Activated T-helper 2 cell treated with anti-CD3 and anti-CD28 coated beads, Interferon-gamma antibody, Interleukin-2, Interleukin-4, amounts not matched to agents 10 μg/mL and 5 μg/mL and 100 μg/mL, durations not matched to agents 14 hours and 24 hours and 36 hours (primary cell): ENCODE results near the gene SLC2A4. TPM values are rescaled to one million over a fixed set of nuclear protein-coding genes. Genes with fewer than 3 reads are reported as not detected.

Experiments
- total RNA-seq: library from RNA; stranded (reverse); gene quantifications from 2 replicates; pipeline ENCODE4 v1.2.3, GENCODE V29; 2022

SLC2A4 gene
- total RNA-seq, 1 donor from 2014 or later, result 0.25 TPM

Other genes with a start within 250 kb of the SLC2A4 start
- 15.8 and 17.4 TPM in 2 replicates for gene SLC16A13, start 245.7 kb upstream of the SLC2A4 start, total RNA-seq
- 0.37 and 0.46 TPM in 2 replicates for gene SLC16A11, start 237.6 kb upstream of the SLC2A4 start, total RNA-seq
- not detected in 2 replicates for gene CLEC10A, start 201.5 kb upstream of the SLC2A4 start, total RNA-seq
- not detected in 2 replicates for gene ASGR2, start 166.9 kb upstream of the SLC2A4 start, total RNA-seq
- gene ASGR1, start 102.3 kb upstream of the SLC2A4 start, total RNA-seq, result 1.7 and 1.8 TPM in 2 replicates
- gene DLG4, start 61.9 kb upstream of the SLC2A4 start, total RNA-seq, result 10.5 and 10.6 TPM in 2 replicates
- gene ACADVL, start 61.8 kb upstream of the SLC2A4 start, total RNA-seq, result 492 and 503 TPM in 2 replicates
- gene DVL2, start 47.2 kb upstream of the SLC2A4 start, total RNA-seq, result 69.7 and 73.1 TPM in 2 replicates
- gene PHF23, start 42.3 kb upstream of the SLC2A4 start, total RNA-seq, result 43.4 and 47.8 TPM in 2 replicates
- gene GABARAP, start 39.3 kb upstream of the SLC2A4 start, total RNA-seq, result 145 and 147 TPM in 2 replicates
- gene CTDNEP1, start 30.0 kb upstream of the SLC2A4 start, total RNA-seq, result 170 and 181 TPM in 2 replicates
- 64.8 and 65.3 TPM in 2 replicates for gene ELP5, start 29.5 kb upstream of the SLC2A4 start, total RNA-seq
- gene CLDN7, start 19.2 kb upstream of the SLC2A4 start, total RNA-seq, result 0.21 and 0.41 TPM in 2 replicates
- gene YBX2, start 12.9 kb downstream of the SLC2A4 start, total RNA-seq, result 0.43 and 0.51 TPM in 2 replicates
- gene EIF5A, start 25.9 kb downstream of the SLC2A4 start, total RNA-seq, result 1,189 and 1,199 TPM in 2 replicates
- 57.6 and 64.9 TPM in 2 replicates for gene GPS2, start 33.6 kb downstream of the SLC2A4 start, total RNA-seq
- gene NEURL4, start 47.6 kb downstream of the SLC2A4 start, total RNA-seq, result 45.7 and 47.7 TPM in 2 replicates
- gene ACAP1, start 54.8 kb downstream of the SLC2A4 start, total RNA-seq, result 361 and 382 TPM in 2 replicates
- 8.0 and 8.5 TPM in 2 replicates for gene KCTD11, start 70.4 kb downstream of the SLC2A4 start, total RNA-seq
- 0.25 TPM in 1 of 2 replicates, not detected in the other for gene TMEM95, start 73.4 kb downstream of the SLC2A4 start, total RNA-seq
- 4.0 and 5.2 TPM in 2 replicates for gene TNK1, start 99.4 kb downstream of the SLC2A4 start, total RNA-seq
- 75.4 and 76.2 TPM in 2 replicates for gene PLSCR3, start 112.8 kb downstream of the SLC2A4 start, total RNA-seq
- 67.3 and 67.7 TPM in 2 replicates for gene TMEM256, start 122.4 kb downstream of the SLC2A4 start, total RNA-seq
- gene NLGN2, start 126.1 kb downstream of the SLC2A4 start, total RNA-seq, result 3.9 and 4.2 TPM in 2 replicates
- gene SPEM1, start 138.6 kb downstream of the SLC2A4 start, total RNA-seq, result not detected in 2 replicates
- gene SPEM2, start 143.9 kb downstream of the SLC2A4 start, total RNA-seq, result not detected in 2 replicates
- gene SPEM3, start 147.1 kb downstream of the SLC2A4 start, total RNA-seq, result not detected in 2 replicates
- 13.4 and 14.8 TPM in 2 replicates for gene TMEM102, start 153.7 kb downstream of the SLC2A4 start, total RNA-seq
- 4.8 and 6.1 TPM in 2 replicates for gene FGF11, start 157.8 kb downstream of the SLC2A4 start, total RNA-seq
- gene CHRNB1, start 163.3 kb downstream of the SLC2A4 start, total RNA-seq, result 6.6 and 6.9 TPM in 2 replicates
- gene ZBTB4, start 197.9 kb downstream of the SLC2A4 start, total RNA-seq, result 20.2 and 20.3 TPM in 2 replicates
- gene SLC35G6, start 199.7 kb downstream of the SLC2A4 start, total RNA-seq, result not detected in 2 replicates
- 247 and 261 TPM in 2 replicates for gene POLR2A, start 202.6 kb downstream of the SLC2A4 start, total RNA-seq